Nephron progenitor cell (in vitro differentiated cells): Measurements from ENCODE around the gene TNKS2.

Experiments
- DNase-seq: peaks from one replicate; pipeline ENCODE4 v3.0.0; 2021
- H3K27ac Mint-ChIP-seq: 2 replicates; pipeline ENCODE4 v1.8.0; 2021; ENCODE audit warnings: mild to moderate bottlenecking, moderate library complexity, mixed read lengths
- H3K27me3 Mint-ChIP-seq: 2 replicates; pipeline ENCODE4 v1.8.0; 2021; ENCODE audit warnings: mild to moderate bottlenecking, low read depth, mixed read lengths; ENCODE audit not compliant: poor library complexity
- H3K36me3 Mint-ChIP-seq: 2 replicates; pipeline ENCODE4 v1.8.0; 2021; ENCODE audit warnings: low read depth, mixed read lengths
- H3K4me1 Mint-ChIP-seq: 2 replicates; pipeline ENCODE4 v1.8.0; 2021; ENCODE audit warnings: mixed read lengths
- H3K4me3 Mint-ChIP-seq: 2 replicates; pipeline ENCODE4 v1.8.0; 2021; ENCODE audit warnings: mild to moderate bottlenecking, moderate library complexity, mixed read lengths
- H3K9me3 Mint-ChIP-seq: 2 replicates; pipeline ENCODE4 v1.8.0; 2021; ENCODE audit warnings: mild to moderate bottlenecking, moderate library complexity, mixed read lengths
- TF ChIP-seq, protein P1 (sequence below): fragments of 200-600 bp; sonication (generic); IDR thresholded peaks from 2 replicates; pipeline ENCODE4 v1.5.0; 2021; ENCODE audit warnings: antibody characterized with exemption

Gene TNKS2

DNA sequence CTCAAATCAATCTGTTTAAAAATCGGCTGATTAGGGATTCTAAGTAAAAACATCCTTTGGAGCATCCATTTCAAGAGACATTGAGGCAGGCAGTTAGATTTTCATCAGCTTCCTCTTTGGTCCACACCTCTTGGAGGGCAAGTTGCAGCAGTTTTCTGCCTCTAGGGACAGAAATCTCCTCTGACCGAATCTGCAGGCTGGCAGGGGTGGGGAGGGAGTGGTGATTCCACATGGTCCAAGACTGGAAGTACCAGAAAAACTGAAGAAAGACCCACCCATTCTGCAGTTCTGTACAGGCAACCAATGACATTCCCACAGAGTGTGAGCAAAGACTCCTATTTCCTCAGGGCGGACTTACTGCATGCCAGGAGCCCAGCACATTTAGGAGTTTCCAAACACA, 82.1 kb downstream of the TNKS2 start:
- Mint-ChIP-seq H3K9me3 (peaks cover 5% of the 10 kb centered on the region), H3K36me3 (no peaks in the 10 kb centered on the region), H3K4me1 (peaks cover 38% of the 10 kb centered on the region), H3K27me3 (no peaks in the 10 kb centered on the region), H3K4me3 (peak overlapping the region; percentile 3), H3K27ac (peak overlapping the region; percentile 81)
- TF ChIP-seq, protein P1, sequence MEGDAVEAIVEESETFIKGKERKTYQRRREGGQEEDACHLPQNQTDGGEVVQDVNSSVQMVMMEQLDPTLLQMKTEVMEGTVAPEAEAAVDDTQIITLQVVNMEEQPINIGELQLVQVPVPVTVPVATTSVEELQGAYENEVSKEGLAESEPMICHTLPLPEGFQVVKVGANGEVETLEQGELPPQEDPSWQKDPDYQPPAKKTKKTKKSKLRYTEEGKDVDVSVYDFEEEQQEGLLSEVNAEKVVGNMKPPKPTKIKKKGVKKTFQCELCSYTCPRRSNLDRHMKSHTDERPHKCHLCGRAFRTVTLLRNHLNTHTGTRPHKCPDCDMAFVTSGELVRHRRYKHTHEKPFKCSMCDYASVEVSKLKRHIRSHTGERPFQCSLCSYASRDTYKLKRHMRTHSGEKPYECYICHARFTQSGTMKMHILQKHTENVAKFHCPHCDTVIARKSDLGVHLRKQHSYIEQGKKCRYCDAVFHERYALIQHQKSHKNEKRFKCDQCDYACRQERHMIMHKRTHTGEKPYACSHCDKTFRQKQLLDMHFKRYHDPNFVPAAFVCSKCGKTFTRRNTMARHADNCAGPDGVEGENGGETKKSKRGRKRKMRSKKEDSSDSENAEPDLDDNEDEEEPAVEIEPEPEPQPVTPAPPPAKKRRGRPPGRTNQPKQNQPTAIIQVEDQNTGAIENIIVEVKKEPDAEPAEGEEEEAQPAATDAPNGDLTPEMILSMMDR, result no peak
- no peak for DNase-seq

DNA sequence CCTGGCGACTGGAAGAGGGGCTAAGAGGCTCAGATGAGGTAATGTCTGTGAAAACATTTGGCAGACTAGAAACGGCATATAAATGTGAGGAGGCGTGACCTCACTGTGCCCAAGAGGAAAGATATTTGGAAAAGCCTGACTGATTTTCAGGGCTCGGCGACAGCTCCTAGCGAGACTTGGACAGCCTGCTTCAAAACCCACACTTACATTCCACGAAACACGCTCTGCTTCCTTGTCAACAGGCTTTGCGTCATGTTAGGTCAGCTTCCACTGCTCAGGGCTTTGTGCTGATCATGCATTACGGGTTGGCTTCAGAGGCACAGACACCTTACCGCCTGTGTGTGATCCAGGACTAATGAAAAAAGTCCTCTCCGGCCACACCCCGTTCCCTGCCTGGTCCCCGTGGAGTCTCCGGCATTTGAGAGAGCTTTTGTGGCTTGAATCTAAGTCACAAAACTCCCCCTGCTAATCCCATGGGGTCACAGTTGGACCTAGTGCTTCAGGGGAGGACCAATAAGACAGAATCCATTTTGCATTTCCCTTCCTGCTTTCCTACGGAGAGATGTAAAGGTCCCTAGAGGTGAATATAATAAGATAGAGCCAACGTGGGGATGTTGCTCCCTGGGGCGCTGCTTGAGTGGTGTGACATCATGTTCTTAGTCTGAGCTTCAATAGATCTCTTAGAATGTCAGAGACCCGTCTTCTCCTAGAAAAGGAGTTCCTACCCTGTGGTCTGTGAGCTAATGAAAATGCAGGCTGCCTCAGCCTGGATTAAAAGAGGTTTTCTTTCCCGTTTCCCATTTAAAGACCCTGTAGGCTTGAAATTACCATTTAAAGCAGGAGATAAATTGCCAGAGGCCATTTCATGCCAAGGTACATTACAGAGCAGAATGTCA, 85.6 kb downstream of the TNKS2 start:
- Mint-ChIP-seq H3K4me3 (peak overlapping the region; percentile 57), H3K36me3 (no peaks in the 10 kb centered on the region), H3K27me3 (no peaks in the 10 kb centered on the region), H3K9me3 (peaks cover 5% of the 10 kb centered on the region), H3K4me1 (peaks cover 70% of the 10 kb centered on the region), H3K27ac (peak overlapping the region; percentile 68)
- peak; percentile 21 for DNase-seq
- TF ChIP-seq, protein P1, result no peak

DNA sequence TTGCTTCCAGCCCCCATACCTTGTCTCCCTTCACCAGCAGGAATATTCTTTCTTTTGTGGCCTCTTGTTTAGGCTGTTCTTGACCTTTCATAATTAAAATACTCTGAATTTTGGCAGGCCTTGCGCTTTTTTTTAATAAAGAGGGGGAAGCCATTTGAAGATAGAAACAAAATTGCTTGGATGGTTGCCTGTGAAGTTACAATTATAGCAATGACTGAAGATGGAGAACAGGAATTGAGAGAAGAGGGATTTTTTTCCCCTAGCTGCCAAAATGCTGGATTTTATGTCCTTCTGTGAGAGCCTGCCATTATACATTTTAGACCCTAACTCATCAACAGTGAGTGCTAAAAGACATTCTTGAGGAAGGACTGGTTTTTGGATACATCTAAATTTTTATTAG, 86.3 kb downstream of the TNKS2 start:
- H3K9me3 Mint-ChIP-seq, result peaks cover 8% of the 10 kb centered on the region
- TF ChIP-seq, protein P1, result no peak
- no peaks in the 10 kb centered on the region for H3K36me3 Mint-ChIP-seq
- no peaks in the 10 kb centered on the region for H3K27me3 Mint-ChIP-seq
- no peak for DNase-seq
- H3K4me3 Mint-ChIP-seq, result no peak overlapping the region
- H3K27ac Mint-ChIP-seq, result peak overlapping the region; percentile 68
- peaks cover 69% of the 10 kb centered on the region for H3K4me1 Mint-ChIP-seq

DNA sequence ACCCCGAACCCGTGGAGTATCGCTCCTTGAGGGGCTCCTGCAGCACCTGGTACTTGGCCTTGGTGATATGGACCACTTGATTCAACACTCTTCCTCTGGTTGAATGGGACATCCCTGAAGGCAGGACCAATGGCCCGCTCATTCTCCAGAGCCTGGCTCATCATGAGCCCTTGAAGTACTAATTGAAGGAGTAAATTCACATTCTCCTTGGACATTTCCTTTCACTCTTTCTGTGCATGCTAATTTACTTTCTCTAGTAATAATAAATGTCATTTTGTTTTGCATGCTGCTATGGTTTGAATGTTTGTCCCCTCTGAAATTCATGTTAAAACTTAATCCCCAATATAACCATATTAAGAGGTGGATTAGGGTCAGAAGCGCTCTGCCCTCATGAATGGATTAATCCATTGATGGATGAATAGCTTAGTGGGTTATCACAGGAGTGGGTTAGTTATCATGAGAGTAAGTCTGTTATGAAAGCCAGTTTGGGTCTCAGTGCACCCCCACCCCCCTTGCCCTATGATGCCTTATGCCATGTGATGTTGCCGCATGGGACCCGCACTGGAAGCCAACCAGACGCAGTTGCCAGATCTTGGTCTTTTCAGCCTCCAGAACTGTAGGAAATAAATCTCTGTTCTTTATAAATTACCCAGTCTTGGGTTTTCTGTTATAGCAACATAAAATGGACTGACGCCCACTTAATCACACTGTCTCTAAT, 87.3 kb downstream of the TNKS2 start:
- peaks cover 8% of the 10 kb centered on the region for H3K9me3 Mint-ChIP-seq
- TF ChIP-seq, protein P1, result no peak
- H3K36me3 Mint-ChIP-seq, result no peaks in the 10 kb centered on the region
- H3K27ac Mint-ChIP-seq, result peak overlapping the region; percentile 49
- no peak for DNase-seq
- no peaks in the 10 kb centered on the region for H3K27me3 Mint-ChIP-seq
- peaks cover 67% of the 10 kb centered on the region for H3K4me1 Mint-ChIP-seq
- H3K4me3 Mint-ChIP-seq, result no peak overlapping the region

DNA sequence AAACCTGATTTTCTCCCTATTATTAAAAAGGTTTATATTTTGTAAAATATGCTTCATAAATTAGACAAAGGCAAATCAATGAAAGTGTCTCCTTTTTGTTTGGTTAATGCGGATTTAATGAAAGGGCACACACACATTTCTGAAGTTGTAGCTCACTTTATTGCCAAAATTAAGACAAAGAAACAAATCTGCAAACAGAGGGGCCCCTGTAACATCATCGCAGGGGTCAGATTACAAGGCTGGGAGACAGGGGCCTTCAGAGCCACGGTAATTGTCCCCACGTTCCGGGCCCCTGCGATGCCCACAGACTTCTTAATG, 88.7 kb downstream of the TNKS2 start:
- H3K4me1 Mint-ChIP-seq, result peaks cover 80% of the 10 kb centered on the region

More for the DNA sequence above, 88.7 kb downstream of the TNKS2 start:
- H3K27me3 Mint-ChIP-seq, result no peaks in the 10 kb centered on the region
- DNase-seq, result no peak
- H3K27ac Mint-ChIP-seq, result peak overlapping the region; percentile 99
- H3K36me3 Mint-ChIP-seq, result no peaks in the 10 kb centered on the region
- TF ChIP-seq, protein P1, result no peak
- peaks cover 4% of the 10 kb centered on the region for H3K9me3 Mint-ChIP-seq
- H3K4me3 Mint-ChIP-seq, result peak overlapping the region; percentile 76
